ENCODE measurements around the gene VIPAS39. TPM values are rescaled to one million over a fixed set of nuclear protein-coding genes. Genes with fewer than 3 reads are reported as not detected.

VIPAS39 gene
- total RNA-seq, 1 experiment from 2014 or later: 18.7 TPM

- ChIA-PET CTCF (interaction anchor here (0.6 to 1.1 kb wide), 3 partner anchors 9 to 55 kb away, joined by 3 to 4 read pairs (median 3); no protein-coding TSS in a partner anchor), POLR2A (interaction anchor here (0.5 kb wide), 1 partner anchor 166 kb away, joined by 4 read pairs; no protein-coding TSS in a partner anchor)
- H3K9me3 Mint-ChIP-seq (ENCODE audit: unreplicated experiment): no peaks in the 10 kb centered on the region
- intact Hi-C loops (cut with micrococcal nuclease): no loop called here
- no peaks in the 10 kb centered on the region for H3K36me3 Mint-ChIP-seq (ENCODE audit: insufficient read depth, unreplicated experiment)
- no peak for TF ChIP-seq CTCF (IDR thresholded peaks at IDR 0.05; ENCODE audit: unreplicated experiment)
- H3K27ac Mint-ChIP-seq (ENCODE audit: low read depth, unreplicated experiment): no peak overlapping the region
- H3K4me3 Mint-ChIP-seq (ENCODE audit: unreplicated experiment): no peak overlapping the region
- no peaks in the 10 kb centered on the region for H3K27me3 Mint-ChIP-seq (ENCODE audit: insufficient read depth, unreplicated experiment)
- DNase-seq (ENCODE audit: unreplicated experiment): no peak
- no TSS peak for BruUV-seq (replicated peaks)
- H3K4me1 Mint-ChIP-seq (ENCODE audit: insufficient read depth, unreplicated experiment): no peaks in the 10 kb centered on the region
These were observed 50.2 kb downstream of the VIPAS39 start for GRCh38 chr14:77407158-77407557.

- Mint-ChIP-seq H3K27me3 (ENCODE audit: insufficient read depth, unreplicated experiment) (no peaks in the 10 kb centered on the region), H3K27ac (ENCODE audit: low read depth, unreplicated experiment) (no peak overlapping the region), H3K9me3 (ENCODE audit: unreplicated experiment) (no peaks in the 10 kb centered on the region), H3K4me3 (ENCODE audit: unreplicated experiment) (no peak overlapping the region), H3K36me3 (ENCODE audit: insufficient read depth, unreplicated experiment) (no peaks in the 10 kb centered on the region), H3K4me1 (ENCODE audit: insufficient read depth, unreplicated experiment) (no peaks in the 10 kb centered on the region)
- DNase-seq (ENCODE audit: unreplicated experiment): no peak
- POLR2A ChIA-PET: interaction anchor here (0.6 kb wide), 1 partner anchor 77 kb away, joined by 3 read pairs; no protein-coding TSS in a partner anchor
- BruUV-seq (replicated peaks): no TSS peak
- no peak for TF ChIP-seq CTCF (IDR thresholded peaks at IDR 0.05; ENCODE audit: unreplicated experiment)
- CTCF ChIA-PET: interaction anchor here (0.9 to 1.1 kb wide), 2 partner anchors 9 to 54 kb away, joined by 3 to 4 read pairs; no protein-coding TSS in a partner anchor
- intact Hi-C loops (cut with micrococcal nuclease): no loop called here
These were observed 50.7 kb downstream of the VIPAS39 start for GRCh38 chr14:77406718-77407117.

GRCh38 chr14:77406086-77406485 is 51.3 kb downstream of the VIPAS39 start:
- Mint-ChIP-seq H3K27me3 (ENCODE audit: insufficient read depth, unreplicated experiment) (no peaks in the 10 kb centered on the region), H3K4me3 (ENCODE audit: unreplicated experiment) (no peak overlapping the region), H3K4me1 (ENCODE audit: insufficient read depth, unreplicated experiment) (no peaks in the 10 kb centered on the region), H3K27ac (ENCODE audit: low read depth, unreplicated experiment) (no peak overlapping the region), H3K9me3 (ENCODE audit: unreplicated experiment) (no peaks in the 10 kb centered on the region), H3K36me3 (ENCODE audit: insufficient read depth, unreplicated experiment) (no peaks in the 10 kb centered on the region)
- intact Hi-C loops (cut with micrococcal nuclease): no loop called here
- ChIA-PET CTCF (interaction anchor here (0.9 kb wide), 1 partner anchor 54 kb away, joined by 3 read pairs; no protein-coding TSS in a partner anchor), POLR2A (interaction anchor here (0.6 kb wide), 1 partner anchor 78 kb away, joined by 3 read pairs; no protein-coding TSS in a partner anchor)
- TF ChIP-seq CTCF (IDR thresholded peaks at IDR 0.05; ENCODE audit: unreplicated experiment): no peak
- BruUV-seq (replicated peaks): no TSS peak
- DNase-seq (ENCODE audit: unreplicated experiment): no peak

- no TSS peak for BruUV-seq (replicated peaks)
- no peak overlapping the region for H3K4me3 Mint-ChIP-seq (ENCODE audit: unreplicated experiment)
- ChIA-PET POLR2A (interaction anchor here (0.6 kb wide), 1 partner anchor 13 kb away, joined by 3 read pairs; no protein-coding TSS in a partner anchor), CTCF (interaction anchor here (0.6 to 1.4 kb wide), 2 partner anchors 39 to 88 kb away, joined by 3 to 5 read pairs; no protein-coding TSS in a partner anchor)
- no peak overlapping the region for H3K27ac Mint-ChIP-seq (ENCODE audit: low read depth, unreplicated experiment)
- intact Hi-C loops (cut with micrococcal nuclease): no loop called here
- no peak for DNase-seq (ENCODE audit: unreplicated experiment)
- H3K4me1 Mint-ChIP-seq (ENCODE audit: insufficient read depth, unreplicated experiment): no peaks in the 10 kb centered on the region
- no peaks in the 10 kb centered on the region for H3K36me3 Mint-ChIP-seq (ENCODE audit: insufficient read depth, unreplicated experiment)
- no peaks in the 10 kb centered on the region for H3K9me3 Mint-ChIP-seq (ENCODE audit: unreplicated experiment)
- TF ChIP-seq CTCF (IDR thresholded peaks at IDR 0.05; ENCODE audit: unreplicated experiment): no peak
- H3K27me3 Mint-ChIP-seq (ENCODE audit: insufficient read depth, unreplicated experiment): no peaks in the 10 kb centered on the region
These were observed 53.6 kb downstream of the VIPAS39 start for GRCh38 chr14:77403768-77404167.

All from MCF 10A (cell line).